ENCODE measurements around the gene PAWR.

- TF ChIP-seq ZNF8 (CRISPR knock-in tag; IDR thresholded peaks at IDR 0.05) (no peak), PPARA (CRISPR knock-in tag; IDR thresholded peaks at IDR 0.05; ENCODE audit: borderline replicate concordance) (no peak), ZNF565 (CRISPR knock-in tag; conservative IDR thresholded peaks at IDR 0.05; ENCODE audit: low read depth) (no peak), PATZ1 (CRISPR knock-in tag; IDR thresholded peaks at IDR 0.05; ENCODE audit: borderline replicate concordance) (no peak), RARB (CRISPR knock-in tag; IDR thresholded peaks at IDR 0.05) (no peak), ESRRG (CRISPR knock-in tag; IDR thresholded peaks at IDR 0.05) (no peak), CSDC2 (CRISPR knock-in tag; IDR thresholded peaks at IDR 0.05) (no peak), TOX (CRISPR knock-in tag; IDR thresholded peaks at IDR 0.05; ENCODE audit: borderline replicate concordance) (no peak), ARNTL (CRISPR knock-in tag; IDR thresholded peaks at IDR 0.05; ENCODE audit: borderline replicate concordance, low read depth) (no peak), ZFP30 (CRISPR knock-in tag; IDR thresholded peaks at IDR 0.05) (no peak)
Measured at GRCh38 chr12:79547044-79547734, 143.6 kb downstream of the PAWR start.
